Iris pigment epithelial cell (primary cell): ENCODE measurements around the gene SPDYE2.
"Not testable (repeated sequence)": the region's sequence is repeated elsewhere in the genome, so short reads cannot be mapped to it uniquely, and the experiment has no call there.

Experiments used
- DNase-seq: peaks from one replicate; pipeline ENCODE4 v3.0.0-alpha.2; 2011; ENCODE audit warnings: low read depth

The SPDYE2 gene

GRCh38 chr7:102604431-102605145 lies 53.6 kb downstream of the SPDYE2 start:
- DNase-seq: not testable (repeated sequence)

GRCh38 chr7:102606848-102607247 lies 55.8 kb downstream of the SPDYE2 start:
- not testable (repeated sequence) for DNase-seq

GRCh38 chr7:102609734-102610133 lies 58.7 kb downstream of the SPDYE2 start:
- DNase-seq: not testable (repeated sequence)

GRCh38 chr7:102610441-102610840 lies 59.4 kb downstream of the SPDYE2 start:
- DNase-seq: not testable (repeated sequence)

GRCh38 chr7:102611013-102611674 lies 60.1 kb downstream of the SPDYE2 start:
- not testable (repeated sequence) for DNase-seq

- peak; percentile 4 for DNase-seq
Observed at GRCh38 chr7:102611675-102612325, 60.8 kb downstream of the SPDYE2 start.
